Psoas muscle (tissue), 8 donors: Measurements from ENCODE around the gene MRPL32. TPM values are rescaled to one million over a fixed set of nuclear protein-coding genes. Genes with fewer than 3 reads are reported as not detected.

Source experiments
- ATAC-seq, 4 donors: fragments of 200-7000 bp; cut with Tn5 transposase; one replicate each; pipeline ENCODE4 v1.9.1; 2020; ENCODE audit warnings: moderate library complexity in 3 of 4, mild to moderate bottlenecking in 2 of 4
- DNase-seq, 2 donors: peaks; one replicate each; pipeline ENCODE4 v3.0.0-alpha.2; 2020
- H3K27ac ChIP-seq: fragments of 200-600 bp; one replicate; pipeline ENCODE4 v1.8.0; 2022
- H3K27me3 ChIP-seq, 3 donors: fragments of 200-600 bp in 1 of 3; one replicate each; pipeline versions ENCODE4 v1.6.1 to v1.8.0; 2013 to 2022; ENCODE audit warnings: low read length in 2 of 3, mild to moderate bottlenecking in 2 of 3, moderate library complexity in 1 of 3; ENCODE audit not compliant: insufficient read depth in 3 of 3
- H3K36me3 ChIP-seq, 2 donors: fragments of 200-600 bp in 1 of 2; one replicate each; pipeline versions ENCODE4 v1.6.1 to v1.8.0; 2013 to 2022; ENCODE audit warnings: low read depth in 1 of 2, mild to moderate bottlenecking in 1 of 2, moderate library complexity in 1 of 2; ENCODE audit not compliant: insufficient read depth in 1 of 2
- H3K4me1 ChIP-seq: fragments of 200-600 bp; one replicate; pipeline ENCODE4 v1.8.0; 2022
- H3K4me3 ChIP-seq: fragments of 200-600 bp; one replicate; pipeline ENCODE4 v1.8.0; 2022; ENCODE audit warnings: mild to moderate bottlenecking
- H3K9me3 ChIP-seq: fragments of 200-600 bp; one replicate; pipeline ENCODE4 v1.8.0; 2022
- WGBS, 3 donors: extraction: QIAGEN DNeasy Blood & Tissue Kit; methylation state at CpG; one replicate each; pipeline versions ENCODE4 v1.1.6 to v1.1.7; 2013; 5-methylcytosine and 5-hydroxymethylcytosine counted together
- intact Hi-C, 2 donors: fragments of 100-400 bp; cut with DNase I; formaldehyde crosslinking; loops; one replicate each; pipeline versions ENCODE4 v1.11.0 to v1.14.2; 2022
- polyA plus RNA-seq, 3 donors: library from polyadenylated mRNA; stranded (reverse); fragments of 200-250 nt; gene quantifications; one replicate each; pipeline ENCODE4 v1.2.3, GENCODE V29; 2013
- total RNA-seq, 4 donors: library from RNA; stranded (reverse); fragmentation: NEBNext Ultra II Directional in 2 of 4; extraction: Animal tissue kit (Norgen Biotek cat#: 25700) in 2 of 4; gene quantifications; one replicate each; pipeline versions ENCODE4 v1.2.1 to v1.2.4, GENCODE V29; 2021 to 2023
- TF ChIP-seq, protein P1 (sequence below): fragments of 200-600 bp; IDR thresholded peaks from one replicate; pipeline ENCODE4 v1.8.0; 2022; ENCODE audit warnings: antibody characterized with exemption
- donor health status: healthy with polysubstance abuse.
- donor health status: DM: no; HTN: no; CAD: no; lungs with moderate emphysema.
- donor health status: Bipolar disorder and iron deficiency.
- donor health status: healthy.
- donor health status: DM: yes; HTN: yes; CAD: no.
- donor health status: DM: no; HTN: no; CAD: no.
- donor health status: DM: no; HTN: no; CAD: no.
- donor health status: DM: yes; HTN: yes; CAD: no.

Gene MRPL32
- total and polyA plus RNA-seq, 7 donors = 34.3 to 133 (median 51.7) TPM

DNA sequence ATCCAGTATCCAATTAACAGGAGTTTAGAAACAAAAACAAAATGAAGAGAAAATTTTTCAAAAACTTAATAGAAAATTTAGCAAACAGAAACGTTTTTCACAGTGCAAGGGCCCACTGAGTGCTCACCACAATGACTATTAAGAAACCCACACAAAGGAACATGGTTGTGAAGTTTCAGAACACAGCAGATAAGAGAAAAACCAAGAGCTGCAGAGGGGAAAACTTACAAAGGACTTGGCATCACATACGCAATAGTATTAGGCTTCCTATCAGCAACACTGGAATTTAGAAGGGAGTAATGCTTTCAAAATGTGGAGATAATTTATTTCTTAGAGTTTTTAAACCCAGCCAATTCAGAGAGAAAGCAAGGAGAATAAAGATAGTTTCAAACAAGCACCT, 18.6 kb upstream of the MRPL32 start:
- WGBS, 3 donors = 74 to 76% (median 74%) methylated on average over 2 of the region's 2 CpGs
- no peak overlapping the region for H3K27ac ChIP-seq
- H3K4me1 ChIP-seq = peaks cover 6% of the 10 kb centered on the region

DNA sequence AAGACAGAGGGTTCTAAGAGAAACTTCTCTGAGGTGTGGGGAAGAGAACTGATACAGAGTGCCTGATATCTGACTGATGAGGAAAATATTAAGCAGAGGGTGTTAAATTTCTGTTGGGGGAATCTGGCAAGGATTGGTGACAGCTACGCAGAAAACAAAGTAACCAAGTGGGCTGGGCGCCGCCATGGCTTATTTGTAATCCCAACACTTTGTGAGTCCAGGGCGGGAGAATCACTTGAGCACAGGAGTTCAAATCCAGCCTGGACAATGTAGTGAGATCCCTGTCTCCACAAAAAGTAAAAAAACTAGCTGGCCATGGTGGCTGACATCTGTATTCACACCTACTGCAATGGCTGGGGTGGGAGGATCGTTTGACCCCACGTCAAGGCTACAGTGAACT, 18.2 kb upstream of the MRPL32 start:
- no peaks in the 10 kb centered on the region for H3K27me3 ChIP-seq
- 74 to 78% (median 74%) methylated on average over 6 of the region's 6 CpGs for WGBS, 3 donors
- H3K9me3 ChIP-seq = no peaks in the 10 kb centered on the region
- H3K4me1 ChIP-seq = peaks cover 6% of the 10 kb centered on the region
- DNase-seq = no peak
- no peak overlapping the region for H3K27ac ChIP-seq
- peaks cover 7 to 46% of the 10 kb centered on the region in 2 donors for H3K36me3 ChIP-seq
- TF ChIP-seq, protein P1, sequence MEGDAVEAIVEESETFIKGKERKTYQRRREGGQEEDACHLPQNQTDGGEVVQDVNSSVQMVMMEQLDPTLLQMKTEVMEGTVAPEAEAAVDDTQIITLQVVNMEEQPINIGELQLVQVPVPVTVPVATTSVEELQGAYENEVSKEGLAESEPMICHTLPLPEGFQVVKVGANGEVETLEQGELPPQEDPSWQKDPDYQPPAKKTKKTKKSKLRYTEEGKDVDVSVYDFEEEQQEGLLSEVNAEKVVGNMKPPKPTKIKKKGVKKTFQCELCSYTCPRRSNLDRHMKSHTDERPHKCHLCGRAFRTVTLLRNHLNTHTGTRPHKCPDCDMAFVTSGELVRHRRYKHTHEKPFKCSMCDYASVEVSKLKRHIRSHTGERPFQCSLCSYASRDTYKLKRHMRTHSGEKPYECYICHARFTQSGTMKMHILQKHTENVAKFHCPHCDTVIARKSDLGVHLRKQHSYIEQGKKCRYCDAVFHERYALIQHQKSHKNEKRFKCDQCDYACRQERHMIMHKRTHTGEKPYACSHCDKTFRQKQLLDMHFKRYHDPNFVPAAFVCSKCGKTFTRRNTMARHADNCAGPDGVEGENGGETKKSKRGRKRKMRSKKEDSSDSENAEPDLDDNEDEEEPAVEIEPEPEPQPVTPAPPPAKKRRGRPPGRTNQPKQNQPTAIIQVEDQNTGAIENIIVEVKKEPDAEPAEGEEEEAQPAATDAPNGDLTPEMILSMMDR = no peak
- H3K4me3 ChIP-seq = no peak overlapping the region
- intact Hi-C loops = no loop called here
- ATAC-seq = no peak

More for the DNA sequence above, 18.6 kb upstream of the MRPL32 start:
- Histone ChIP-seq H3K27me3 (no peaks in the 10 kb centered on the region), H3K9me3 (no peaks in the 10 kb centered on the region), H3K4me3 (no peak overlapping the region), H3K36me3 (peaks cover 7 to 42% of the 10 kb centered on the region in 2 donors)
- TF ChIP-seq, protein P1 = no peak
- DNase-seq = no peak
- ATAC-seq = no peak
- intact Hi-C loops = no loop called here

DNA sequence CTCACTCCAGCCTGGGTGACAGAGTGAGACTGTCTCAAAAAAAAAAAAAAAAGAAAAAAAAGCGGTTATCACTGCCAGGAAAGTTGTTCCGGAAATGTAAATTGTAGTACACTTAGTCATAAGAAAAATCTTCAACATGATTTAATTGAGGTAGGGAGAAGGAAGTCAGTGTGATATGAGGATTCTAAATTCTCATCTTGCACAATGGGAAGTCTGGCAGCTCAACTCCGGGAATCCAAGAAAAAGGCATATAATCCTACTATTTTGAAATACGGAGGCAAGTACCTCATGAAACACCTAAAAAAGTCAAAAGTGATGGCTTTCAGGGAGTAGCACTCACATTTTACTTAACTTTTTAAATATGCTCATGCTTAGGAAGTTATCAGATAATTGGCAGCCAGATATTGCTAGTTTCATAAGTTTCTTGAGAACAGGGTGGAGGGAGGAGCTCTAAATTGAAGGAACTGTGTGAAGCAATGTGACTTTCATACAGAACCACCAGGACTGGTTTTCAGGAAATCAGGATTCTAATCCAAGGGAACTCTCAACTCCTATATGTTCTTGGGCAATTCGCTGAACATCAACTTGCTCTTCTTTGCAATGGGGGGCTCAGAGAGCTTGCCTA, 17.6 kb upstream of the MRPL32 start:
- ATAC-seq = no peak
- no peaks in the 10 kb centered on the region for H3K9me3 ChIP-seq
- no peak for DNase-seq
- TF ChIP-seq, protein P1 = no peak
- no peak overlapping the region for H3K4me3 ChIP-seq
- H3K4me1 ChIP-seq = peaks cover 6% of the 10 kb centered on the region
- 51 to 61% (median 55%) methylated on average over 5 of the region's 5 CpGs for WGBS, 3 donors
- intact Hi-C loops = no loop called here
- no peak overlapping the region for H3K27ac ChIP-seq
- H3K36me3 ChIP-seq = peaks cover 7 to 52% of the 10 kb centered on the region in 2 donors
- H3K27me3 ChIP-seq = no peaks in the 10 kb centered on the region

DNA sequence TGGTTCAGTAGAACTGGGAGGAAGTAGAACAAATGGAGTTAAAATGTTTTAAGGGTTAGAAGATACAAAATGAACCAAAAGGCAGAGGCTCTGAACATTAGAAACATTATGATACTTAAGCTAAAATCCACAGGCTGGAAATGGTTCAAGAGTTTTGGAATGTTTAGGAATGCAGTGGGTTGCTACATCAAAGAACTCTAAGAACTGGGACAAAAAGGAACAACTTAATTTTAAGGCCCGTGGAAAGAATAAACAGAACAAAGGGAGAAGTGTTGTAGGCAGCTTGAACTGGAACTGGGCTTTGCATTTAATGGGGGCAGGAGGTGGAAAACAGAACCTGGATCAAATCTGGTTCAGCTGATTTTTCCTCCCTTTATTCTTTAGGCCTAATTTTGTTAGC, 16.8 kb upstream of the MRPL32 start:
- peaks cover 7 to 60% of the 10 kb centered on the region in 2 donors for H3K36me3 ChIP-seq

More for the DNA sequence above, 16.8 kb upstream of the MRPL32 start:
- 46 to 74% (median 47%) methylated on average over 1 of the region's 1 CpG for WGBS, 3 donors
- TF ChIP-seq, protein P1 = no peak
- DNase-seq (no peak), ATAC-seq (no peak)
- Histone ChIP-seq H3K27me3 (no peaks in the 10 kb centered on the region), H3K4me3 (no peak overlapping the region), H3K9me3 (no peaks in the 10 kb centered on the region), H3K27ac (no peak overlapping the region), H3K4me1 (peaks cover 6% of the 10 kb centered on the region)
- intact Hi-C loops = no loop called here
